GM12892 (cell line): ENCODE results near the gene OTUD1.

Experiments used
- POLR2A ChIP-seq: IDR thresholded peaks from 2 replicates; pipeline ENCODE4 v1.6.1; 2011; ENCODE audit warnings: low read depth, low read length, control low read depth
- POLR2AphosphoS5 ChIP-seq: IDR thresholded peaks from 2 replicates; pipeline ENCODE4 v1.6.1; 2011; ENCODE audit warnings: low read depth, low read length, control low read depth
- TAF1 ChIP-seq: IDR thresholded peaks from 2 replicates; pipeline ENCODE4 v1.6.1; 2011; ENCODE audit warnings: low read depth, mild to moderate bottlenecking, control low read depth, low read length, borderline replicate concordance

GRCh38 chr10:23396695-23397094 lies 42.2 kb upstream of the OTUD1 start:
- TF ChIP-seq POLR2AphosphoS5 = no peak
- TF ChIP-seq POLR2A = no peak
- TF ChIP-seq TAF1 = no peak
